HG03457 (cell line): ENCODE data around the gene NR1D2.
"Not testable (repeated sequence)": the region's sequence is repeated elsewhere in the genome, so short reads cannot be mapped to it uniquely, and the experiment has no call there.

Source experiments
- ATAC-seq: cut with Tn5 transposase; IDR thresholded peaks from one replicate; pipeline ENCODE4 v1.9.1; 2021; ENCODE audit warnings: moderate number of reproducible peaks; ENCODE audit not compliant: unreplicated experiment

NR1D2 gene

DNA sequence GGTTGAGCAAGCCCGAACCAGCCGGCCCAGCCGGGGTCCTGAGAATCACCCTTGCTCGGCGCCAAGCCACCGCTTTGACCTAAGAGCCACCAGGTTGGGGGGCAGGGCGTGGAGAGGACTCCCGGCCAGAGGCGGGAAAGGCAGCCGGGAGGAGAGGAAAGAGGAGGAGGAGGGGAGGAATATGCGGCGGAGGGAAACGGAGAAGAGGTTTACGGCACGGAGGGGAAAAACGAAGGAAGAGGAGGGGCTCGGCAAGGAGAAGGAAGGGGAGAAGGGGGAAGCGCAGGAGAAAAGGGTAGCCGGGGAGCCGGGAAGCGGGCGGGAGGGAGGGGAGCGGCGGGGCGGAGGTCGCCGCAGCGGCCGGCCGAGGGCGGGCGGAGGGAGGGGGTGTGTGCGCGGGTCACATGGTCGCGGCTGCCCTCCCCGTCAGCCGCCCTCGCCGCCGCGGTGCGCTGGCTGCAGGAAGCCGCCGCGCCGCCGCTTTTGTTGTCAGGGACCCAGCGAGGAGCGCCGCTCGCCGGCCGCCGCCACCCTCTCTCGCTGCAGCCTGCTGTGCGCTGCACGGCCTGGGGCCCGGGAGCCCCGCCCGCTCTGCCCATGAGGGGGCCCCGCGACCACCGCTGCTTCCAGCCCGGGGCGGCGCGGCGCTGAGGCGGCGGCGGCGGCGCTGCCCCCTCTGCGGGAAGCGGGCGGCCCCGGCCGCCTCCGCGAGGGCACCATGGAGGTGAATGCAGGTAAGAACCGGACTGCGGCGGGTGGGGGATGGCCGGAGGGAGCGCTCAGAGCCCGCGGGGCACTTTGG is at the start of gene NR1D2:
Gene NR1D2, plus strand, starts transcription at position 426 of the 802 bp plus-strand sequence. Its CDS starts 293 bp downstream, at position 719.
- peak; percentile 44 for ATAC-seq

DNA sequence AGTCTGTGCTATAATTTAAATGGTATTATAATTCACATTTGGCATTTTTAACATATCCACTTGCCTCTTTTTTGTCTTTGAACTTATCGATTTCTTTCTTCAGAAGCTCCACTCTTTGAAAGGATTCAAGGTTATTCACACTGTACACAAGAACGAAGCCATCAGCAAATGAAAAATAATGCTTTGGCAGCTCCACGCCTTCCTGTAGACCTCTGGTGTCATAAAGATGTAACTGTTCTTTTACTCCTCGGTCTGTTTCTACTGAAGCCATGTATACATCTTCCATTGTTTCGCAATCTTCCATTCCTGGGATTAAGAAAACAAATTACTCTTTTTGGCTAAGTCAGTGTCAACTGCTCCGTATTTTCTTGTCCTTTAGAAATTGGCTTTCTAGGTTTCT is 44.3 kb upstream of the NR1D2 start:
- no peak for ATAC-seq

DNA sequence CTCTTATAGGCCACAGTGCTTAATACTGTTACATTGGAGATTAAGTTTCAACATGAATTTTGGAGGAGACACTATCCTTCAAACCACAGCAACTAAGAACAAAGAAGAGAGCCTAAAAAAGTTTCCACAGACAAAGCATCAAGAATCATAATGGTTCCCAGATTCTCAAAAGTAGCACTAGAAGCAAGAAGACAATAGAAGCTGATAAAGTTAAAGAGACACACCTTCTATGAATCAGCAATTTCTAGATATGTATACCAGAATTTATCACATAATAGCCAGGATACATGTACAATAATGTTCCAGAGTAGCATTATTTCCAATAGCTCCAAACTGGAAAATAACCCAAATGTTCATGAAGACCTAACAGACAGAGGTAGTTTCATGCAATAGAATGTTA is 40.5 kb upstream of the NR1D2 start:
- ATAC-seq, result no peak

DNA sequence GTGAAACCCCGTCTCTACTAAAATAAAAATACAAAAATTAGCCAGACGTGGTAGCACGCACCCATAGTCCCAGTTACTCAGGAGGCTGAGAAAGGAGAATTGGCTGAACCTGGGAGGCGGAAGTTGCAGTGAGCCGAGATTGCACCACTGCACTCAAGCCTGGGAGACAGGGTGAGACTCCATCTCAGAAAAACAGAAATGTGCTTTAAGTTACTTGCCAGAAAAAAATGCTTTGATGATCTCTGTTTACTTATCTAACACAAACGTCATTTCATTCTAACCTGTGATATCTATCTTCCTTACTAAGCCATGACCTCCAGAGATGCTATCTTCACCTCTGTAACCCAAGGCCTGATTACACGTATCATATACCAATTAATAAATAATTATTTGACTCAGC is 35.7 kb upstream of the NR1D2 start:
- ATAC-seq, result no peak

DNA sequence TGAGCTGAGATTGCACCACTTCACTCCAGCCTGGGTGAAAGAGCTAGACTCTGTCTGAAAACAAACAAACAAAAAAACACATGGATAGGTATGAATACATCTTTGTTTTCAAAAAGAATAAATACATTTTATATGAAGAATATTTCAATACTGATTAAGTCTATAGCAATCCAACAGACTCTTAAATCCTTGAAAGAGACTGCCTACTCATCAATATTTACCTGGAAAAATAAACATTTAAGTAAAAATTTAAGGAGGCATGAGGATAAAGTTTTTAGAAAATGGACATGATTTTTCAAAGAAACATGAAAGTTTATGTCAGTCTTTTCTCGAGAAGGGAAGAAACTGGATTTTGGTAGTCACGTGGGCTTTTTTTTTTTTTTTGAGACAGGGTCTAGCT is 33.7 kb upstream of the NR1D2 start:
- no peak for ATAC-seq

DNA sequence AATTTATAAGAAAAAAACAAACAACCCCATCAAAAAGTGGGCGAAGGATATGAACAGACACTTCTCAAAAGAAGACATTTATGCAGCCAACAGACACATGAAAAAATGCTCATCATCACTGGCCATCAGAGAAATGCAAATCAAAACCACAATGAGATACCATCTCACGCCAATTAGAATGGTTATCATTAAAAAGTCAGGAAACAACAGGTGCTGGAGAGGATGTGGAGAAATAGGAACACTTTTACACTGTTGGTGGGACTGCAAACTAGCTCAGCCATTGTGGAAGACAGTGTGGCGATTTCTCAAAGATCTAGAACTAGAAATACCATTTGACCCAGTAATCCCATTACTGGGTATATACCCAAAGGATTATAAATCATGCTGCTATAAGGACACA is 32.8 kb upstream of the NR1D2 start:
- not testable (repeated sequence) for ATAC-seq

DNA sequence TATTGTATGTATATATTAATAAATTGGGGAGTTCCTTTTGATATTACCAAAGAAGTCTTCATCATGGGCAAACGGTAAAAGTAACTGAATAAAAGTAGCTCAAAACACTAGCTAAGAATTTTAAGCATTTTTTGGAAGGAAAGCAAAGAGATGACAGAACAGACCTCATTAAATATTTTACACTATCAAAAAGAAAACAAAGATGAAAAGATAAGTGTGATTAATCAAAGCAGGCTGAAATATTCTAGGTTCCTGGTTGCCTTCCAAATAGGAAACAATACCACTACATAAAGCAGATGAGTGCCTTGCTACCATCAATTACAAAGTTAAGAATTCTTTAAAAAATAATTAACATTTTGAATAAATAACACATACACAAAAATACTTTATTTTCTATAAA is 31.9 kb upstream of the NR1D2 start:
- no peak for ATAC-seq

DNA sequence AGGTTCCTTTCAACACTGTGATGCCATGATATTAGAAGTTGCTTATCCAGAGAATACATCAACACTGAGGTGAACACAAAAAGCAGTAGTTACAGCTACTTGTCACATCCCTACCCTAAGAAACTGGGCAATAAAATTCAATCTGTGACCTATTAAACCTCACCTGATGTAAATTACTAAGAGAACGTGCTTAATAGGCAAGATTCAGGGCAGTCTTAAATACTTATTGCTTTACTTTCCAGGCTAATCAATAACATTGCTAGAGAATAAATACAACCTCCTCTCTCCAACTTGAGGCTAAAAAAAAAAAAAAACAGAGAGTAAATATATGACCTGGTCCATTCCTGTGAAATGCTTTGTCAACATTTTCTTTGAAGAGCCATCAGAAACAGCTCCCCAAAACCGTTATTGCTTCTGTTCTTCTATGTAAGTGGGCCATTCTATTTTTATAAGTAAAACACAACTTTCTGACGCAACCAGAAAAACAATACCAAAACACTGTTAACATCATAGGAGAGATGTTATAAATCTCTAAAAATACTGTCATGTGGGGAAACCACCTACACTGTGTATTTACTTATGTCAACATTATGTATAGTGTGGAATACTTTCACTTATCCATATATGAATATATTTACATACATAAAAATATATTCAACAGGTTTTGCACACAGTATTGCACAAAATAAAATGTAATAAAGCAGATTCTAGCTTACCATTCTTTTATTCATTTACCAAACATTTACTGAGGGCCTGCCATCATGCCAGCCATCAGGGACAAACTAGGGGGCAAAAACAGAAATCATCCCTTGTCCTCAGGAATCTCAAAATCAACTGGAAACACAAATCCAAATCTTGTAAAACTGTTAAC is 31.0 kb upstream of the NR1D2 start:
- ATAC-seq, result no peak

DNA sequence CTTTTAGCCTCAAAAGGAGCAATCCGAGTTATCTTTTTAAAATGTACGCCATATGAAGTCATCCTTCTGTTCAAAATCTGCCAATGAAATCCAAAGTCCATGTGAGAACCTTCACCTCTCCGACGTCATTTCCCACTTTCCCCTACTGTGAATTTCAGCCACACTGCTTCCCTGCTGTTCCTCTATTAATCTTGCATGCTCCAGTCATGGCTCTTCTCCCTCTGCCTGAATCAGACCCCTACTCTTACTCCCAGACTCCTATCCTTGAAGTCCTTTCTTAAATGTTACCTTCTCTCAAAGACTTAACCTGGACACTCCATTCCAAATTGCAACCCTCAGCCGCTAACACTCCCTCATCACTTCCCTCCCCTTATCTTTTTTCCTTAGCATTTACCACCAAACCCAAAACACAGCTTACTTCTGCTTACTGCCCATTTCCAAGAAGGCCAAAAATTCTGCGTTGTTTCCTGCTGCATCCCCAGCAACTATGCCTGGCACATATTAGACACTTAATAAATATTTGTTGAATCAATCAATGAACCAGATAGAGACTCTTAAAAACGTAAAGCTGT is 29.5 kb upstream of the NR1D2 start:
- ATAC-seq, result no peak

DNA sequence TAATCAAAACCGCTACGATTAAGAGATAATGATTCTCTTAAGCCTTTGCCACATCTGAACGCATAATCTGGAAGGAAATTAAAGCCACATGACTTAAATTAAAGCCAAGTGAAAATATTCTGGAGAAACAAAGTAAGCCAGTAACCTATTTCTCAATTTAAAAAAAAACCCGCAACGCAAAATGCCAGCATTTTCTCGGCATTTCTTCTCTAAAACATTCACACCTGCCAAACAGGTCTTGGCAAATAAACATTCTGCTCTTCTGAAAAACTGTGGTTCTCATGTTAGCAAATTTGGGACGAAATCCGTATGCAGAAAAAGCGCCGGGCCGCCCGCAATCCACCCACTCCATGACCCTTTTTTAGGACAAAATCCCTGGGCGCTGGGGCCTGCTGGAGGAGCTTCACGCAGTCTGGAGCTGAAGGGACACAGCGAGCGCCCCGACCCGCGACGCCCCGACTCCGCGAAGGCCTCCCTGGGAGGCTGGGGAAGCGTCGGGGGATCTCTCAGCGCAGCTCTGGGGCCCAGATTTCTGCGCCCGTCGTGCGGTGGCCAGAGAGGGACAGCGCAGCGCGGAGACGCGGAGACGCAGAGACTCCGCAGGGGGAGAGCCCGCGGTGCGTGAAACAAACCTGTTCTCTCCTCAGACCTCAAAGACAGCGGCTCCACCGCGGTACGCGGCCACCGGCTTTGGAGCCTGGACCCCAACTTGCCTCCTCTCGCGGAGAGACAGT is 28.8 kb upstream of the NR1D2 start:
- ATAC-seq, result peak; percentile 37

DNA sequence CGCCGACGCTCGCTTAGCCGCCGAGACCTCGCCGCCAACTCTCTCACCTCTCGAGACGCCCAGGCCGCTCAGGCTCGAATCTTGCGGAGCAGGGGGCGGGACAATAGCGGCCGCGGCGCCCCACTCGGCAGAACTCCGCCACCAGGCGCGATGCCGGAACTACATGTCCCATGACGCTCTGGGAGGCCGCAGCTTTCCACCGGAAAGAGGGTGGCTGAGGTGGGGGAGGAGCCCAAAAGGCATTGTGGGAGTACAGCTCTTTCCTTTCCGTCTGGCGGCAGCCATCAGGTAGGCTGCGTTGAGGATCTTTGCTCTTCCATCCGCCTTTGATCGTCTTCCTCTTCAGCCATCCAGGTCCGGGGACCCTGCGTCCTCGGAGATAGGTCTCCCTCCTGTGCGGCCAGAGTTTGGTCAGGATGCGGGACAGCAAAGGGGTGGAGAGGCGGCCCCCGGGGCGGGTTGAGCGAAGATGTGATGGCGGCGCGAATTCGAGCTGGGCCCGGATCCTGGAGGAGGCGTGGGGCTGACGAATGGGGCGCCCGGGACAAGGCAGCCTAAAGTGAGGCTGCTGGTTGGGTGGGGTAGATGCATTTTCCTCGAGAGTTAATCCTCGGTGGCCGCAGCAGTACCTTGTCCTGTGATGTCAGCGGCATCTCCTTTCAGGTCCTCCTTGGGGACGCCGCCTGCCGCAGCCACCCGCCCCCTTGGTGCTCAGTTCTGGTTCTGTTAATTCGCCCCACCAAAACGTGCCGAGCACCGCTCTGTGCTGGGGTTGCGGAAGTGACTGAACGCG is 28.0 kb upstream of the NR1D2 start, which contains the start of the genes NKIRAS1 and RPL15:
Gene NKIRAS1, minus strand, starts transcription at position 105 of the 793 bp plus-strand sequence. CDS start 6,086 bp downstream, outside the sequence.
Gene RPL15, plus strand, starts transcription at position 247 of the 793 bp plus-strand sequence. CDS start 728 bp downstream, outside the sequence.
- ATAC-seq, result peak; percentile 94

DNA sequence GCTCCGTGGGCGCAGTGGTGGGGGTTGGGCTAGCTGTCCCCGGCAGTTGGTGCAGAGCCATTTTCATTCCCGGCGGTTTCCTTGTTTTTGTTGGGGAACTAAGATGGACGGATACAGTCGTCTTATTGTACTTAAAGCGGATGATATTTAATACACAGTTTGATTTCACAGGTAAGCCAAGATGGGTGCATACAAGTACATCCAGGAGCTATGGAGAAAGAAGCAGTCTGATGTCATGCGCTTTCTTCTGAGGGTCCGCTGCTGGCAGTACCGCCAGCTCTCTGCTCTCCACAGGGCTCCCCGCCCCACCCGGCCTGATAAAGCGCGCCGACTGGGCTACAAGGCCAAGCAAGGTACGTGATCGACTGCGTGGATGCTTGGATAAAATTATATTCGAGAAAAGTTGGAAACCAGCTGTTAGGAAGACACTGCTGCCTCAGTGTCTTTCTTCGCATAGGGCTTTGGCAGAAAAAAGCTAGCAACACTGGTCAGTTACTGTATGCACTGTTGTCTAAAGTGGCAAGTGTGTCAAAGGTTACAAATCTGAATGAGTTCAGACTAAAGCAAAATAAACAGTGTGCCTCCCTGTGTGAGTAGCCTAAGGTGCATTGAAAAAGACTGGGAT is 27.3 kb upstream of the NR1D2 start:
- ATAC-seq, result not testable (repeated sequence)

DNA sequence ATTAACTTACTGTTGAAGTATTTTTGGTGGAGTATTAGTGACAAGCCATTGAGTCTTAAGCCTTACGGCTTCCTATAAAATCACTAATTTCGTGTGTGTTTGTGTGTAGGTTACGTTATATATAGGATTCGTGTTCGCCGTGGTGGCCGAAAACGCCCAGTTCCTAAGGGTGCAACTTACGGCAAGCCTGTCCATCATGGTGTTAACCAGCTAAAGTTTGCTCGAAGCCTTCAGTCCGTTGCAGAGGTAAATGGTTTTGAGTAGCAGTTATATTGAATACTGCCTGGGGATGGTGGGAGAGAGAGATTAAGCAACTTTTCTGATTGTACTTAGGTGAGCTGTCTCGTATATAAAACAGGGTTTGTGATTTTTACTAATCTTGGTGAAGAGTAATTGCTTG is 26.8 kb upstream of the NR1D2 start:
- not testable (repeated sequence) for ATAC-seq

DNA sequence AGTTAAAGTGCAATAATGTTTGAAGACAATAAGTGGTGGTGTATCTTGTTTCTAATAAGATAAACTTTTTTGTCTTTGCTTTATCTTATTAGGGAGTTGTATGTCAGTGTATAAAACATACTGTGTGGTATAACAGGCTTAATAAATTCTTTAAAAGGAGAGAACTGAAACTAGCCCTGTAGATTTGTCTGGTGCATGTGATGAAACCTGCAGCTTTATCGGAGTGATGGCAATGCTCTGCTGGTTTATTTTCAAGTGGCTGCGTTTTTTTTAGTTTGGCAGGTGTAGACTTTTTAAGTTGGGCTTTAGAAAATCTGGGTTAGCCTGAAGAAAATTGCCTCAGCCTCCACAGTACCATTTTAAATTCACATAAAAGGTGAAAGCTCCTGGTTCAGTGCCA is 25.5 kb upstream of the NR1D2 start:
- ATAC-seq, result no peak

DNA sequence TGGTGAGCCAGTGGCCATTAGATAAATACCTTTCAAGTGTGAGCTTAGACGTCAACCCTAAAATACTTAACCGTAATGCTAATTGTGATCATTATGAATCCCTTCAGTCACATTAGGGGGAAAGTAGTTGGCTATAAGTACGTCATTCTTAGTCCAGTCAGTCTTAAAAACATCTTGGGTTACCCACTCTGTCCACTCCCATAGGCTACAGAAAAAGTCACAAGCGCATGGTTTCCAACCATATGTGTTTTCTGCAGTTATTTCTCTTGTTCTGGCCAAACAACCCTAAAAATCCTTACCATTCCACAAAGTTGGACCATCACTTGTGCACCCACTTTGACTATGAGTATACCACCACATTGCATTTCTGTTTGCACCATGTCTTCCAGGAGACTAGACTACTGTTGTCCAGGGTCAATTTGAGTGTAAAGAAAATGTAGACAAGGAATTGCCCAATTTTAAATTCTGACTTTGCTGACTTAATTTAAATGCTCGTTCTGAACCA is 24.9 kb upstream of the NR1D2 start:
- ATAC-seq, result no peak

DNA sequence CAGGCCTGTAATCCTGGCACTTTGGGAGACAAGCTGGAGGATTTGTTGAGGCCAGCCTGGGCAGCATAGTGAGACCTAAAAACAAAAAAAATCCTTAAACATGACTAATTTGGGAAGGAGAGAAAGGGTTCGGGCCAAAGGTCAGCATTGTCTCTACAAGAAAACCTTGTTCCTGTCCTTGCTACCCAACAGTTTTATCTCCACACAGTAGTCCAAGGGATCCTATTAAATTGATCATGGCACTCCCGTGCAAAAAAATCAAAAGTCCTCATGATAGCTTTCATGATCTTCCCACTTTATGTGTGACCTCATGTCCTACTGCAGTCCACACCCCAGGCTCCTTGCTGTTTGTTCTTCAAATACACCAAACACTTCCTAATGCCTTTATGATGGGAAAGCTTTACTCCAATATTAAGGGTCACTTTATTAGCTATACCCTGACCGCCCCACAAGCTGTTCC is 24.0 kb upstream of the NR1D2 start:
- no peak for ATAC-seq

DNA sequence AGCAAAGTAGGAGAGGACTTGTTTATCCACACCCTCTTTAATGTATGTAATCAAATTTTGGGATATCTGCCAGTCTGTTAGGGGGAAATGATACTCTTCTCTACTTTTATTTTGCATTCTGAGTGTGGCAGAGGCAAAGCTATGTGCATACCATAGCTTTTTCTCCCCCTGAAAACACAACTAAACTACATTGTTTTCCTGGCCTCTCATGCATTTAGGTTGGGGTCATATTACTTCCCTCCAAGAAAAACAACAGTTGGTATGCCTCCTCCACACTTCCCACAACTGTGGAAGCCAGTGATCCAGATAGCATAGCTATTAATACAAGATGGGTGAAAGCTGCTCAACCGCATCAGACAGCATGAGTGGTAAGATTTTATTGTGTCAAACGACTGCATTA is 21.3 kb upstream of the NR1D2 start:
- no peak for ATAC-seq

DNA sequence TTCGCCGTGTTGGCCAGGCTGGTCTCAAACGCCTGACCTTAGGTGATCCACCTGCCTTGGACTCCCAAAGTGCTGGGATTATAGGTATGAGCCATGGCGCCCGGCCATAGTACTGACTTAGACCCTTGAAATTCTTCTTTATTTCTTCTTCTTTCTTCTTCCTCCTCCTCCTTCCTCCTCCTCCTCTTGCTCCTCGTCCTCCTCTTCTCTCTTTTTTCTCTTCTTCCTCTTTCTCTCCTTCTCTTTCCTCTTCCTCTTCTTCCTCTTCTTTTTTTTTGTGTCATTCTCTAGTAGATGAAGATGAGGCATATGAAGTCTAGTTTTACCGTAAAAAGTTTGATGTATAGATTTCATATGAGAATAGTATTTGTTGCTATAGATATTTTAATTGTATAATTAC is 18.8 kb upstream of the NR1D2 start:
- no peak for ATAC-seq

DNA sequence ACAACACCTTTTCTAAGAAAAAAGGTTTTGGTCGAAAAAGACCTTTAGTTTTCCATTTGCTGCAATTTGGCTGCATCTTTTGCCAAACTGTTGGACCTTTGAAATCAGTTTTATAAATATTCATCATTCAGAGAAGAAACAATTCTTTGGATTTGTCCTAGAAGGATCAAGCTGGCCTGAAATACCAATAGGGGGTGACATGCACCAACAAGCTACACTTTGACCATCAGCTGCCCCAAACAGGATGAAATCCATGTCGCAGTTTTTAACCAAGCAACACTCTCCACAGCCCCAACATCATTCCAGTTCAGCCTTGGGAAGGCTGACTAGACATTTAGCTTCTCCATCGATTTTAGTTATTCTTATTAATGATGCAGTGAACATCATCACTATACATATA is 18.4 kb upstream of the NR1D2 start:
- no peak for ATAC-seq
